Cerebellar cortex (tissue), 1 donor: ENCODE results near the gene ABCB4.
"Not testable (repeated sequence)": the region's sequence is repeated elsewhere in the genome, so short reads cannot be mapped to it uniquely, and the experiment has no call there.

ENCODE experiments used
- DNase-seq: peaks from one replicate; pipeline ENCODE4 v3.0.0-alpha.2; 2015; ENCODE audit warnings: low spot score

ABCB4 gene

GRCh38 chr7:87476179-87476557 lies 688 bp upstream of the ABCB4 start:
- no peak for DNase-seq

GRCh38 chr7:87474533-87475358 lies 734 bp downstream of the ABCB4 start:
- no peak for DNase-seq

- DNase-seq: no peak
Observed at GRCh38 chr7:87473986-87474385, 1.5 kb downstream of the ABCB4 start.

GRCh38 chr7:87473192-87473591 lies 2.3 kb downstream of the ABCB4 start:
- DNase-seq: no peak

GRCh38 chr7:87471473-87471872 lies 4.0 kb downstream of the ABCB4 start:
- no peak for DNase-seq

GRCh38 chr7:87469204-87469603 lies 6.3 kb downstream of the ABCB4 start:
- not testable (repeated sequence) for DNase-seq

- DNase-seq: not testable (repeated sequence)
Observed at GRCh38 chr7:87465534-87465880, 10.0 kb downstream of the ABCB4 start.

GRCh38 chr7:87464830-87465533 lies 10.5 kb downstream of the ABCB4 start:
- DNase-seq: not testable (repeated sequence)

- no peak for DNase-seq
Observed at GRCh38 chr7:87463982-87464381, 11.5 kb downstream of the ABCB4 start.

GRCh38 chr7:87460444-87460843 lies 15.0 kb downstream of the ABCB4 start:
- DNase-seq: not testable (repeated sequence)

GRCh38 chr7:87459941-87460340 lies 15.5 kb downstream of the ABCB4 start:
- no peak for DNase-seq

- no peak for DNase-seq
Observed at GRCh38 chr7:87458148-87458547, 17.3 kb downstream of the ABCB4 start.

GRCh38 chr7:87456247-87456646 lies 19.2 kb downstream of the ABCB4 start:
- no peak for DNase-seq

GRCh38 chr7:87452279-87452678 lies 23.2 kb downstream of the ABCB4 start:
- DNase-seq: no peak

GRCh38 chr7:87451187-87451586 lies 24.3 kb downstream of the ABCB4 start:
- DNase-seq: no peak

GRCh38 chr7:87450706-87451105 lies 24.8 kb downstream of the ABCB4 start:
- no peak for DNase-seq

GRCh38 chr7:87448388-87448787 lies 27.1 kb downstream of the ABCB4 start:
- DNase-seq: no peak

- no peak for DNase-seq
Observed at GRCh38 chr7:87447116-87447635, 28.3 kb downstream of the ABCB4 start.

- DNase-seq: no peak
Observed at GRCh38 chr7:87445897-87446296, 29.6 kb downstream of the ABCB4 start.

GRCh38 chr7:87435546-87435945 lies 39.9 kb downstream of the ABCB4 start:
- DNase-seq: no peak

- no peak for DNase-seq
Observed at GRCh38 chr7:87432536-87432935, 42.9 kb downstream of the ABCB4 start.

GRCh38 chr7:87427288-87427687 lies 48.2 kb downstream of the ABCB4 start:
- DNase-seq: no peak

- no peak for DNase-seq
Observed at GRCh38 chr7:87426160-87426559, 49.3 kb downstream of the ABCB4 start.
